HCEC 1CT (cell line): ENCODE measurements around the gene MSANTD2.

Source experiments
- DNase-seq: peaks from one replicate; pipeline ENCODE4 v3.0.0-alpha.2; 2017

MSANTD2 gene

DNA sequence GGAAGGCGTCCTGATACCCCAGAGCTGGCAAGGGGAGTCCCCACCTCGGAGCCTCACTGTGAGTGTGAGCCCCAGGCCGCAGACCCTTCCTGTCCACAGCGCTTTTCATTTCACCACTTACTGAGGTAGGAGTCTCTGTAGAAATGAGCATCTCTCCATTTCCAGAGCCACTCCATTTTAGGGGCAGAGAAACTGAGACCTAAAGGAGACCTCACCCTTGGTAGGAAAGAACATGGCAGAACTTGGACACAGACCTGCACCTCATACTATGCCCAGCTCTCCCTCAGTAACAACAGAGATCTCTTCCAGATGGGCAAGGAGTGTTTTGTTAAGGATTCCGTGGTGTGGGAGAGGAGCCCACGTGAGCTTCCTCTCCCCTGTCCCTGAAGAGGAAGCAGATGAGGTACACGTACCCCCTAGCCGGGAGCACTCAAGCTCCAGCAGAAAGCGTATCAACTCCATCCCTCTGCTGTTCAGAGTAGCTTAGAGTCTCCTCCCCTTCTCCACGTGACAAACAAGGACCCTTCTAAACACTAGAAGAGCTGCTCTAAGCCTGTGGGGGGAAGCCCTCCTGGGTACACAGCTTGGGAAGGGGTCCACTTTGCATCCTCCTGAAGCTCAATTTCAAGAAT is 47.6 kb downstream of the MSANTD2 start:
- DNase-seq, result no peak

DNA sequence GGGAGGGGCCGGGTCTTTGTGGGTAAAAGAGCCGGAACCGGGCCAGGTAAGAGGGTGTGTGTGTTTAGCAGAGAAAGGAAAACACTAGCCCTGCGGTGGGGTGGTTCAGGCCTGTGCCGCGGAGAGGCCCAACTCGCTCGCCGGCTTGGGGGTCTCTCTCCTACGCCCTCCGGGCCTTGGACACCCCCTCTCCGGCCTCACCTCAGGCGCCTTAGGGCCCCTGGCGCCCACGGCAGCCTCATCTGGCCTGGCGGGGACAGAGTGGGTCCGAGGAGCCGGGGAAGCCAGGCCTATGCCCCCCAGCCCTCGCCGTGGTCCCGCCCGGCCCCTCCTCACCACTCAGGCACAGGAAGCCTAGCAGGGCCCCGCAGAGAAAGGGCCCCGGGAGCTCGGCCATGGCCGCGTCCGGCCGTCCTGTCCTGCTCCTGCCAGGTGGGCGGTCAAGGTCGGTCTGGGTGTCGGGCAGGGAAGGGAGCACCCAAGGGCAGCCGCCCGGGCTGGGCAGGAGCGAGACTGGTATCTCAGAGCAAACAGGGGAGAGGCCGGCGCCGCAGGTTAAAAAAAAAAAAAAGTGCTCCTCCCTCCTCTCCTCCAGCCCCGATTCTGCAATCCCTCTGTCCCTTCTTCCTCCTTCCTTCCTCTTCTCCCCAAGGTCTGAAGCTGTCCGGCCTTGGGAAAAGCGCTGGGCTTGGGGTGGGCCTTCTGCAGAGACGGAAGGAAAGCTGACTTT is 48.3 kb downstream of the MSANTD2 start, which contains the start of gene VSIG2:
Gene VSIG2, minus strand, starts transcription at position 515 of the 730 bp plus-strand sequence. Its CDS starts 118 bp downstream, at position 397.
- no peak for DNase-seq

DNA sequence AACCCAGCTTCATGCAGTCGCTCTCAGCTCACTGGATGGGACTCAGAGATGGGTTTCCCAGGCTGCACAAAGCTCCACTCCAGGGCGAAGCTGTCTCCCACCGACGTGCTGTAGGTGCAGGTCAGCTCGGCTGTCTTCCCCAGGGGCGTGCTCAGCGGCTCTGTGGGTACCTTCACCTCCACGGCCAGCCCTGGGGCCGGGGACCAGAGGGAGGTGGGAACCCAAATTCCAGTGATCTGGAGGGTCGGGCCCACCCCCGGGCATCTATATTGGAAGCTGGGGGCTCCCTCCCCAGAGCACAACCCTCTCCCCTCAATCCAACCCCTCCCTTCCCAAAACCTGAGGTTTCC is 48.8 kb downstream of the MSANTD2 start:
- no peak for DNase-seq

DNA sequence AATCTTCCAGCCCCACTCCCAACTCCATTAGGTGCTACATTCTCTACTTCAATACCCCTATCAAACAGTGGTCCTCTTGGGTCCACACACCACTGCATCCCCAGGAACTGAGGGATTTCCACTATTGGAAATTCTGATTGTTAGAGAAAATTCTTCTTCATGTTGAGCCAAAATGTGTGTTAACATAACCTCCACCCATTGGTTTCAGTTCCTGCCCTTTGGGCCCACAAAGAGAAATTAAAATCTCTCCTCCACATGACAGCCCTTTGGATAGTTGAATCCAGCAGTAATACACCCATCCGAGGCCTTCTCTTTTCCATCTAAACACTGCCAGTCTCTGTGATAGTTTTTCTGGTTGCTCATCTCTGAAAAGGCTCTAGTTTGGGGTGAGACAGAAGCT is 50.3 kb downstream of the MSANTD2 start:
- no peak for DNase-seq

DNA sequence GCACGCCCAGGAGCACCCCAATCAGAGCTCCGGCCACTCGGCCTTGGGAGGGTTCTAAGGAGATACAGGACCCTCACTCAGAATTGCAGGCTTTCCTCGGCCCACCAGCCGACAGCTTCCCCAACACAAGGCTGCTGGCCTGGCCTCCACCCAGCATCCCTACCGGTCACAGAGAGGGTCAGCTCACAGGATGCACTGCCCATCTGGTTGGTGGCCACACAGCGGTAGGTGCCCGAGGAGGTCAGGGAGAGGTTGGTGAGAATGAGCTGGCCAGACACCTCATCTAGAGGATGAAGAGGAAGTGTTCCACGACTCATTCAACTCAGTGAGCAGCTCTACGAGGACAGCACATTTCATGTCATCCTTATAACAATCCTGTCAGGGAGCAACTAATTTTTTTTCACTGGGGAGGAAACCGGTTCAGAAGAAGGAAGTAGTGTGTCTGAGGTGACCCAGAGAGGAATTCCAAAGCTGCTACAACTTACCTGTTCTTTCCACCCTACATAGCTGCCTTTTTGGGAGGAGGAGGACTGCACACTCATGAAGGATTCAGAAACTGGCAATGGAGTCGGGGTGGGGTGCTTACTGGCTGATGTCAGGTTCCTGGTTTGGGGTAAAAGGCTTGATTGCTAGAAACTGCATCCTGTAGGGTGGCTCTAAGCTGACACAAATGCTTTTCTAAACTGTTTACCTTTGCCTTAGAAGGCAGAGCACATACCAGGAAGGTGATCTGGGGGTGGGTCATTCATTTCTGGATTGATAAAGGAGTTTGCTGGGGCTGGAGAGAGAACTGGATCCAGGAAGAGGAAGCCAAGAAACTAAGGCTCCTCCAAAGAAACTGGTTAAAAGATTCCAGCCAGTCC is 51.5 kb downstream of the MSANTD2 start:
- DNase-seq, result peak; percentile 61

DNA sequence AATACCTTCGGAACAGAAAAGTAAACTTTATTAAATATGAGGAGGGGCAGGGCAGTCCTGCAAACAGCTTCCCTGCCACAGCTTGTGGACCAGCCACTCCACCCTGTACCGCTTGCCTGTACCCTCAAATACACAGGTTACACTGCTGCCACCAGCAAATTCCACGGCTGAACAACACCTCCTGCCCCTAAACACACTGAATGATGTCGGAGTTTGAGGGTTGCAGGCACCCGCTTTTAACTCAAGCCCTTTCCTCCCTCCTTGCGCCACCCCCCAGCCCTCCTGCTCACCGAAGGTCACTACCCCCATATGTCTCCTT is 52.1 kb downstream of the MSANTD2 start:
- DNase-seq, result no peak

DNA sequence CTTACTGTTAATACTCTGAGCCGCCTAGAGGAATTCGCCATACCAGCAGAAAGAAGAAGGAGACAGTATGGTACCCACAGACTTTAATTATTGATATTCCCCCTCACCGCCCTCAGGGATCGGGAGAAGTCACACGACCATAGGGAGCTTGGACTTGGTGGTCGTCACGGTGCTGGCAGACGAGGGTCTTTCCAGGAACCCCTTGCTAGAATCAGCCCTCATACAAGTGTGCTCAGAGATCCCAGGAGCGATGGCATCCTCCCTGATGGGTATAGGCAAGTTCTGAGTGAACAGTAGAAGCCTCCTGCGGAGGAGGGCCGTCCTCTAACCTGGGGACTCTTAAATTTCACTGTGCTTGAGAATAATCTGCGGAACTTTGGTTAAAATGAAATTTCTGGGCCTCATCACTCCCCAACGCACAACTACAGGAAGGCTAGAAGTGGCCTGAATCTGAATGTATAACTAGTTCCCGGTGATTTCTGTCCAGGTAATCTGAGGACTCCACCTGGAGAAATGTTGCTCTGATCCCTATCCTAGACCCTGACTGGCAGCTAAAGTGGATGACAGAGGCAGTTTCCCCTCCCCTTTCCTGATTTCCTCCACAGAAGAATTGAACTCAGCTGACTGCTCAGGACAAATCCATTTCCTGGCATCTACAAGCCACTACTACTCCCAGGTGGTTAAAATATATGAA is 52.7 kb downstream of the MSANTD2 start:
- no peak for DNase-seq

DNA sequence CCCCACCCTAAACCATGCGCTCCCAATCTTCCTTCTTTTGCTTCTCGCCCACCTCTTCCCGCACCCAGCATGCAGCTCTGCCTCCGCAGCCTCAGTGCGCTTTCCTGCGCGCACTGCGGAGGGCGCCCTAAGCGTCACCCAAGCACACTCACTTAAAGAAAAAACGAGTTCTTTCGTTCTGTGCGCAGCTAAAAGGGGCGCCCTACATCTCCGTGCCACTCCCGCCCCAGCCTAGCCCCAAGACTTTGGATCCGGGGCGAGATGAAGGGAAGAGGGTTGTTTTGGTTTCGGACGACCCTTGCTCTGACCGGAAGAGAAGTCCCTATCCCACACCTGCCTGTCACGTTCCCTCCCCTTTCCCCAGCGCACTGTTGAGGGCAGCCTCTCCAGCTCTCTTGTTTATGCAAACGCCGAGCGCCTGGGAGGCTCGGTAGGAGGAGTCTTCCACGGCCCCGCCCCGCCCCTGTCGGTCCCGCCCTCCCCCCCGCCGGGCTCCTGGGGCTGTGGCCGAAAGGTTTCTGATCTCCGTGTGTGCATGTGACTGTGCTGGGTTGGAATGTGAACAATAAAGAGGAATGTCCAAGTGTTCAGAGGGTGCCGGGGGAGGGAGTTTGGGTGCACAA is 53.5 kb downstream of the MSANTD2 start:
- peak; percentile 92 for DNase-seq

DNA sequence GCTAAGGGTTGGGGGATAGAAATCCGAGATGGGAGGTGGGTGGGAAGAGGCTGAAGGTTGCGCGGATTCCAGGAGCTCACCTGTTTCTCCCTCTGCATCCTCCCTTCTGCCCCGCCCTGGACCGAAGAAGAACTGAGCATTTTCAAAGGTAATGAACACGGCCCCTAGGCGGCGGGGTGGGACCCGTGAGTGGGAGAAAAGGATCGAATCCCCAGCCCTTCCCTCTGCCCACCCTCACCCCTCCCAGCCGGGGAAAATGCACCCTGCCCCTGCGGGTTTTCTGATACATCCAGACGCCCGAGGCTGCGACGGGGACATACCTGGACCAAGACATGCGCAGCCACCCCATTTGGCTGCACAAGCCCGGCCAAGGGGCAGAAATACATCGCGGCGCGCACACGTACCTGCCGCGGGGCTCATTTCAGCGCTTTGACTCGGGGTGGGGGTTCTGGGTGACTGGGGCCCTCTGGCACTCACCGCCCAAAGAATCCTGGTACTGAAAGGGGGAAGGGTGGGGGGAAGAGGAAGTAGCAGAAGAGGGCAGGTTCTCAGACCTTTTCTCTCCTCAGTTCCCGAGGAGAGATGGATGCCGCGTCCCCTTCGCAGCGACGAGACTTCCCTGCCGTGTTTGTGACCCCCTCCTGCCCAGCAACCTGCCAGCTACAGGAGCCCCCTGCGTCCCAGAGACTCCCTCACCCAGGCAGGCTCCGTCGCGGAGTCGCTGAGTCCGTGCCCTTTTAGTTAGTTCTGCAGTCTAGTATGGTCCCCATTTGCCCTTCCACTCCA is 54.2 kb downstream of the MSANTD2 start:
- DNase-seq, result no peak

DNA sequence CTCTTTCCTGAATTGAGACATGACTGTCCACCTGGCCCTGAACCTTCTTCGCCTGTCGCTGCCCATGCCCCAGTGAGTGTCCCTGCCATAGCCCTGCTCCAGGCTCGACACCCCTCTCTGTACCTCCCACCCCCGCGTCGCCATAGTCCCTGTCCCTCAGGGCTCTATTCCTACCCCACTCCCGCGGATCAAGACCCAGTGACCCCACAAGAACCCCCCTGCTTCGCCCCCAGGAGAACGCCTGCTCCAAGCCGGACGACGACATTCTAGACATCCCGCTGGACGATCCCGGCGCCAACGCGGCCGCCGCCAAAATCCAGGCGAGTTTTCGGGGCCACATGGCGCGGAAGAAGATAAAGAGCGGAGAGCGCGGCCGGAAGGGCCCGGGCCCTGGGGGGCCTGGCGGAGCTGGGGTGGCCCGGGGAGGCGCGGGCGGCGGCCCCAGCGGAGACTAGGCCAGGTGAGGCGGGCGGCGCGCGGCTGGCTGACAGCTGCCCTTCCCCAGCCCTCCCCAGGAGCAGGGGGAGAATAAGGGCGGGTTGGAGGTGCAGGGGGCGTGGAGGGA is 54.9 kb downstream of the MSANTD2 start:
- no peak for DNase-seq

DNA sequence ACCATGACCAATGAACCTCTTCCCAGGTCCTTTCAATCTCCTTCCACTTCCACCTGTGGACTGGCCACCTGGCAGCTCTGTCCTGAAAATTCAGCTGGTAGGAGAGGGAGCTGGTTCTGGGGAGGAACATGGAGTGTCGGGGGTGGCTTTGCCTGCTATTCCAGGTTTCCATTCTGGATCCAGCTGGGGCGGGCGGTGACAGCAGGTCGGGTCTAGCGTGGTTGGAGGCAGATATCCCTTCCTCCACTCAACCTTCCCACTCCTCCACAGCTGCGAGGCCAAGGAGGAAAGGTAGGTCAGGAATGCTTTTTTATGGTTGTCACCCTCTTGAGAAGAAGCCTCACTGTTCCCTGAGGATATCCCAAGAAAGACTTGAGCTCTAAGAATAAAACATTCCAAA is 57.2 kb downstream of the MSANTD2 start:
- no peak for DNase-seq

DNA sequence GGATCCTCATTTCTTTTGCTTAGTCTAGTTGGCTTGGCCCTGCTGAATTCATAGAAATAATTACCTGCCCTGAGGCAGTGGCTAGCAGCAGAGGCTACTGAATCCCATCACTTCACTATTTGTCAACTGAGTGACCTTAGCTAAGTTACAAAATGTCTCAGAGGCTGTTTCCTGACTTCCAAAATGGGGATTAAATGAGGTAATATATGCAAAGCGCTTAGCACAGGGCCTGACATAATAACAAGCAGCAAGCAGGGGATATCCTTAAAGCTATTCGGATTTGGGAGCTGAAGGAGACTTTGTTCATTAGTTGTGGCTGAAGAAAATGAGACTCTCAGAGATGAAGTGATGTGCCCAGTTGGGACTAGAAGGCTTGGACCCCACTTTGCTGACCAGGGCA is 57.7 kb downstream of the MSANTD2 start:
- DNase-seq, result no peak

DNA sequence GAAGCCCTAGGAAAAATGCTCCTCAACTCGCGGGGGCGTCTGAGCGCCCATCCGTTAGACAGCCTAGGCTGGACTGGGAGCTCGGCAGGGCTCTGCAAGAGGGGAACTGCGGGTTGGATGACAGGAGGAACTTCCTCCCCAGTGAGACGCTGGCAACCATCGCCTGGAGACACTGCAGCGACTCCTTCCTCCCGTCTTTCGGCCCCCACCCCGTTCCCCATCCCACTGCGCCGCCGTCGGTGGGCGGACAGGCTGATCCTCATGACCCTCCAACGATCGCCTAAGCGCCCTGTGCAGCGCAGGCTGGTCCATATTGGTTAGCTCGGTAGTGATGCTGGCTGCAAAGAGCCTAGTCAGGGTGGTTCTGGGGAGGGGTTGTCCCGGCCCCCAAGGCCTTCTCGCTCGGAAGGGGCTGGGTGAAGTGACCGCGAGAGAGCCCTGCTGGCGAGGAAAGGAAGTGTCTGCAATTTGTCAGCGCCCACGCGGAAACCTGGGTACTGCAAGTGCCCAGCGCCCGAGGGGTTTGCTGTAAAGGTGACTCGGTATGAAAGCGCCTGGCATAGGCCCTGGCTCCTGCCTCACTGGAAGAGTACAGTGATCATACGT is 59.8 kb downstream of the MSANTD2 start:
- peak; percentile 50 for DNase-seq

DNA sequence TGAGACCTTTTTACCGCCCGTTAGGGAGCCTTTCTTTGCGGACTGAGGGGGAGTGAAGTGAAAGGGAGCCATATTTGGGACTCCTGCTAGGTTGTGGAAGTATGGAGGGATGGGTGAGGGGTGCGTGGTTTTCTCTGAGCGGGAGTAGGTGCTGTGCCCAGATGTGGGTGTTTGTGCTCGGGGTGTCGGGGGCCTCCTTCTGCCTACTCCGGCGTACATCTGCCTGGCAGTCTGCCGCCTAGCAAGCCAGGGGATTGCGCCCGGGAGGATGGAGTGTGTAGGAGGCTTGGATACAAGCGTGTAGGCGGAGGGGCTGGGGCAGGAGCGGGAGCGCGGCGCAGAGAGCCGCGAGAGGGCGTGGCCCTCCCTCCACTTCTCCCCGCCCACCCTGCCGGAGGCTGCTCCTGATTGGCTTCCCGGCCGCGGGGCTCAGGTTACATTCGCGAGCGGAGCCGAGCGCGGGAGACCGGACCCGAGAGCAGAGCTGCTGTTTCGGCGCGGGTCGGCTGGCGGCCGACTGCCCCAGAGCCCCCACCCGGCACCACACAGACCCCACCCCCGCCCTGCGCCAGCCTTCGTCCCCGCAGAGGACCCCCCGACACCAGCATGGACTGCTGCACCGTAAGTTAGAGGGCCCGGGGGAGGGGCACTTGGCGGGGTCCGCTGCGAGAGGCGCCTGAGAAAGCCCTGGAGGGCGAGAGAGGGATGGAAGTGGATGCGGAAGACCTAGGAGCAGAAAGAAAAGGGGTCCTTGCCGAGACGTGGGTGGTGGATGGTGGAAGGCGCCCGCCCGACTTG is 60.5 kb downstream of the MSANTD2 start, which contains the start of gene NRGN:
Gene NRGN, plus strand, starts transcription at position 464 of the 798 bp plus-strand sequence. Its CDS starts 143 bp downstream, at position 607.
- peak; percentile 91 for DNase-seq

DNA sequence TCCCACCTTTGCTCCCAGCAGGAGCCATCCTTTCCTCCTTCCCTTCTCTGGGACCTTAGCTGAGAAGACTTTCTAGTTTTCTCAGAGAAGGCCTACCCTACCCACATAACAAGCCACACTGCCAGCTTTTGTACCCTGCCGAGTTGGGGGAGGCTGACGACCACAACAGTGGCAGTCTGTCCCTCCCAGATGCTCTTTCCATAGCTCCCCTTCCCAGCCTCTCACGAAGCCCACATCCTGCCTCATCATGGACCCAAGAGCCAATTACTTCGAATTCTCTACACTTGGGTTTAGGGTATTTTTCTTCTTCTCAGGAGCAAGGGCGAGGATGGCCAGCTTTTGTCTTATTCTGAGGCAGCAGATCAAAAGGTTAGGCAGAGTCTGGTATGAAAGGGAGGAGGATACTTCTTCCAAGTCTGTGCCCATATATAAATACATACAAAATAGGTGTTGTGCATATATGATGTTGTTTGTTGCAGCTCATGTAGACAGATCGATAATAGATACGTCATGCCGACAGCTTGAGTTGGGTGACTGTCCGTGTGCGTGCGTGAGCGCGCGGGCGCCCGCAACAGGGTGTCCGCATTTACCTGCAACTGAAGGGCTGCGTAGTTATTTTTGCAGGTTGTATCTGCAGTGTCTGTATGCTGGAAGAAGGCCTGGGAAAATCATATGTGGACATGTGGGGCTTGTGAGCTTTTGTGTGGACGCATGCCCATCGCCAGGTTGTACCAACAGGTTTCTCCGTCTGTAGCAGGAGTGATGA is 61.3 kb downstream of the MSANTD2 start:
- no peak for DNase-seq

DNA sequence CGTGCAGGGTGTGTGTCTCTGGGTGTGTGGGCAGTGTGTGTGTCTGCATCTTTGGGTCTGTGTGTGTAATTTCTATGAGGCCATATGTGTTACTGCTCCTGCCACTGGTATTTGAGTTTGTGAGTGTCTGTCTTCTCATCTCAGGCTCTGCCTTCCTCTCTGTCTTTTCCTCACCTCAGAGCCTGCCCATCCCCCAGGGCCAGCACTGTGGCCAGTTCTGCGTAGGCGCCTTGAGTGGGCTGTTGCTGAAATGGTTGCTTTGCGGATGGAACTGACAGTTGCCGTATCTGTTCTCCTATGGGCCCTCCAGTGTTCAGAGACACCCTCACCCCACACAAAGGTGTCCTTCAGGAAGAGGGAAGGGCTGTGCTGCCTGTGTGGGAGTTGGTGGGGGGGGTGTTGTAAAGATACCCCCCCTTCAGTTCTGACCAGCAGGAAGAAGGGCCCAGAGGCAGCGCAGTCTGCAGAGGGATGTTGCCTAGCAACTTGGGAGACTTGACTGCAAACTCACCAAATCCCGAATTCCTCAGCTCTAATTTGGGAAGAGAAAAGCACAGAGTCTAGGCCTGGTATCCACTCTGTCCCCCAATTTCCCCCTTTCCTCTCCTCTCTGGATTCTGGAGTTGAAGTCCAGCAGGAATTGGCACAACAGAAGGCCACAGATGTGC is 62.4 kb downstream of the MSANTD2 start:
- DNase-seq, result no peak

DNA sequence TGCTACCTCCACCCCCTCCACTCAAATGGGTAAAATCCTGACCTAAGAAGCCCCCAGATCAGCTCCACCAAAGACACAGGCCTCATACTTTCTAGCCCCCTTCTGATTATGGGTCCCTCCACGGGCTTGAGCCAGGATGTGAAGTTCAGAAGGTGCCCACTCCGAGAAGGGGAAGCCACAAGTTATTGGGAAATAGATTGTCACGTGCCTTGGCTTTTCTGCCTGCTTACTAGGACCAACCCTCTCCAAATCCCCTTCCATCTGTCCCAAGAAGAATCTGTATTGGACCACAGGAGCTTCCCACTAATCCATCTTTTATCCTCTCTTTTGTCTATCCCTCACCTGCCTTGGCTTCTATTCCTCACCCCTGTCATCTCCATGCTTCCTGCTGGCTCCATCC is 63.5 kb downstream of the MSANTD2 start:
- no peak for DNase-seq

DNA sequence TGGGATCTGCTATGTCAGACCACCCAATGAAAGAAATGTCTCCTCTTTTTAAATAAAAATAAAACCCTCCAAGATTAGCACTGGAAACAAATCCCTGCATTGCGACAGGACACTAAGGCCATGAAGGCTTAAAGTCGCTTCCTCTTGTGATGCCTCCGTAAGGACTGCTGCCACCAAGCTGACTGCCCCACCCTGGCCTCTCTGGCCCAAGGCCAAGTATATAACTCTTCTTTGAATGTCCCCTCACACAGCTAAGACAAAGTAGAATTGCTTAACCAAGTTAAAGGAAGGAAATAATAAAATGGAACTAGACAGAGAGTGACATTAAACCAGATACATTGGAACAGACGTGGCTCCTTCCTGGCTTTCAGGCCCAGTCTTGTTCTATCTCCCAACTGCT is 68.0 kb downstream of the MSANTD2 start:
- DNase-seq, result no peak

DNA sequence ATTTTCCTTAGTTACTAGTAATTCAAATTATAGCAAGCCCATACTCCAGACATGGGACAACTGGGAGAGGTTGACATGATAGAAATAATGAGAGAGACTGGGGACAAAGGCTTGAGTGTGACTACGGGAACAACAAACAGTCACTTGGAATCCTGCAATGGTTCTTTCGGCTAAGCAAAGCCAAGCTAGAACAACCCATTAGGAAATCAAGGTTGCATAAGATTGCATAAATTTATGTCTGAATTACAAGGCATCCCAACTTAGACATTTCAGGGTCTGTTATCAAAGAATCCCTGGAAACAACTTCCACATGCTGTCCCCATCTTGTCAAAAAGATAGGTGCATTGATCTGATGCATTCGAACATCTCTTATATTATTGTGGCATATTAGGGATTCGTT is 70.6 kb downstream of the MSANTD2 start:
- DNase-seq, result no peak
